GM18951 (cell line): ENCODE data around the gene TNIK.

ENCODE experiments used
- POLR2A ChIP-seq: IDR thresholded peaks from 4 replicates; pipeline ENCODE4 v1.6.1; 2011; ENCODE audit warnings: mild to moderate bottlenecking; ENCODE audit not compliant: insufficient read length, insufficient read depth; ENCODE audit errors: extremely low read depth
- in situ Hi-C: fragments of 300-500 bp; cut with MboI; formaldehyde crosslinking; loops from one replicate; pipeline ENCODE4 v1.12.0; 2022; ENCODE audit warnings: low sequenced_read_pairs, mixed read lengths, inconsistent platforms; ENCODE audit not compliant: unreplicated experiment

The TNIK gene

DNA sequence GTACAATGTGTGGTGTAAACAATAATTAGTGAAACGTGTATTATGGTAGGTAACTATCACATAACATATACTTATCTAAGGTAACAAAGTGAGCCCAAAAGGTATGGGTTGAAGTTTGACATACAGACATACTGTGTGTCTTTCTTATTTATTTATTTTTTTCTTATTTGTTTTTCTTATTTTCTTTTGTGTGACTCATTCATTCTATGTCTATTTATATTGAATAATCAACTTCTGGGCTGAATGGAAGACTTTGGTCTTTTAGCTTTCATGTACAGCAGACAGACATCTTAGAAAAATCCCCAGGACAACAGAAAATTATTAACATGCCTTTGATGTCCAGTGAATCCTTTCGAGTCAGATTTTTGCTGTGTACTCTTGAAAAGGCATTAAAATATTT, 233.4 kb downstream of the TNIK start:
- TF ChIP-seq POLR2A = no peak
- in situ Hi-C loops = no loop called here

DNA sequence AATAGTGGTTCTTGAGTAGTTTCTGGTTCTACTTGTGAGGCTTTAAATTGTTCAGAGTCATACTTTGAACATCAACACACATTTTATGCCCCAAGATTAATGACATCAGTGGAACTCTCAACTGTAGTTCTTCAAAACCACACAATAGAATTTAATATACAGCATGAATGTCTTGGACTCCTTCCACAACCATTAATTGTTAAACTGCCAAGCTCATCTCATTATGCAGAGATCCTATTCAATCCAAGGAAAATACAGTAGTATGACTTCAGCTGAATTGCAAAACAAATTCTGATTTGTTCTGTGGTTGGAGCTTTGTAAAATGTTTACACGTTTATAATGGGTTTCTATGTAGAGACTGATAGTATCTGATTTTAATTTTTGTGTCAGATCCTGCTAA, 234.5 kb downstream of the TNIK start:
- in situ Hi-C loops = no loop called here
- no peak for TF ChIP-seq POLR2A

DNA sequence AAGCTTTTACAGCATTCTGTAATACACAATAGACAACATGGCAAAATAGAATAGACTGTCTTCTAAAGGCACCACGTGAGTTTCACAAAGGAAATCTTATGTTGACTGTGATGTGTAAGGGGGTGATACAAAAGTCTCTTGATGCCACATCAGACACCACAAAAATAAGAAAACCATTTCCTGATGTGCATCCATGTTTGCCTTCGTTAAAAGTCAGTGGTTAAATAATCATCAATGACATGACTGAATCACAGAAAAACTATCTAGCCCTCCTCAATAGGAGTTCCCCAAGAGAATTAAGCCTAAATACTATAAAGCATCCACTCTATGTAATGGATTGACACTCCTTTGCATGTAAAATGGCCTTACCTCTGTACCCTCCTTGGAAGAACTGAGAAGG, 235.0 kb downstream of the TNIK start:
- TF ChIP-seq POLR2A = no peak
- in situ Hi-C loops = no loop called here

DNA sequence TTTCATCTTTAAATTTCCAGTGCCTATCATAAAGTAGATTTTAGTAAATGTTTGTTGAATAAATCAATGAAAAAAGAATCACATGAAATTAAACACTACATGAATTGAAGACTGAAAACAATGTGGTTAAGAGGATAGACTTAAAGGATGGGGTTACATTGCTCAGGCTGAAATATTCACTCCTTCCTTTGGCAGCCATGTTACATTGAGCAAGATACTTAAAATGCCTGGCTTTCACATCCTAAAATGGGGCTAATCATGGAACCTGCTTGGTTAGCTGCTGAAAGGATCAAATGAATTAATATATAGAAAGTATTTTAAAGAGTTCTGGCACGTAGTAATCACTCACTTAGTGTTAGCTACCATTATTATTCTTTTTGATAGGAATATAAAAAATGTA, 236.8 kb downstream of the TNIK start:
- in situ Hi-C loops = no loop called here
- TF ChIP-seq POLR2A = no peak

DNA sequence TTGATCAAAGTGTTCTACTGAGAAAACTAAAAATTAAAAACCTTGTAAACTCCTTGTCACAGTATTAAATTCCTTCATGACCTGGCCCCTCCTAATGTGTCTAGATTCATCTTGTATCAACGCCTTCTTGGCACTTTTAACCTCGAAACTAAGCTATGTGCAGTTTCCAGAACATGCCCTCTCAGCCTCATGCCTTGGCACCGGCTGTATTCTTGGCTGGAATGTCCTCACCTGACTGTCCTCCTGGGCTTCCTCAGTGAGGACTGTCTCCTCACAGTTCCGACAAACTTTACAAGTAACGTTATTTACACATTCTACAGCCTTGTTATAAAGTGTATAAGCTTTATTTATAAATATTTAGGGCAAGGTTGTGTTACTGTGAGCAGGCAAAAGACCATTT, 237.2 kb downstream of the TNIK start:
- in situ Hi-C loops = no loop called here
- TF ChIP-seq POLR2A = no peak

DNA sequence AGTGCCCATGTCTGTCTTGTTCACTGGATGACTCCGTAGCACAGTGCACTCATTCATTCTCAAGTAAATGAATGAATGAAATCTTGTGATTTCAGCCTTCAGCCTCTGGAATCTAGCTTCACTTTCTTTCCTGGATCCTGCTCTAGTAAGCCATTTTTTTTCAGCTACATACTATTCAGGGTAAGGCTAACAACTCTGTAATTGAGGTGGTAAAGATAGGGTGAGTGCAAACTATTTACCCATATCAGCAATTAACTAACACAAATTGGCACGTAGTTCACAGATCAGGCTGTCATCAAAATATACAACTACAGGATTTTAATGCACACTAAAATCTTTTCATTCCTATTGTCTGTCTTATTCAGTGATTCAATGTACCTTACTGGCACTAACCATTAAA, 238.6 kb downstream of the TNIK start:
- in situ Hi-C loops = no loop called here

DNA sequence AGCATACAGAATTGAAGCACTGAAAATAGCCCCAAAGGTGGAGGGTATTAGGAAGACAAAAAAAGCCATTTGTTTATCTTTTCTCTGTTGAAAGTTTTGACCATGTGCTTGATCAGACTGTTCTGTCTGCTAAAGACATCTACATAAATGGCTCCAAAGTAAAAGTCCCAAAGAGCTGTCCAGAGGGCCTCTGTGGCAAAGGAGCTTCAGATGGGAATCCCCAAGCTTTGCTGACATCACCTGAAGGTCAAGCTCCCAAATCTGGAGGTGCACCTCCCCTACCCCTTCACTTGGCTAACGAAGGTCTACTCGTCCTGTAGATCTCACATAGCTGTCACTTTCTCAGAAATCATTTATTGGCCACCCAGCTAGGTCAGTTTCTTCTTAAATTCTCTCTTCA, 239.1 kb downstream of the TNIK start:
- no peak for TF ChIP-seq POLR2A
- in situ Hi-C loops = no loop called here

More for the DNA sequence above, 238.6 kb downstream of the TNIK start:
- TF ChIP-seq POLR2A = no peak

DNA sequence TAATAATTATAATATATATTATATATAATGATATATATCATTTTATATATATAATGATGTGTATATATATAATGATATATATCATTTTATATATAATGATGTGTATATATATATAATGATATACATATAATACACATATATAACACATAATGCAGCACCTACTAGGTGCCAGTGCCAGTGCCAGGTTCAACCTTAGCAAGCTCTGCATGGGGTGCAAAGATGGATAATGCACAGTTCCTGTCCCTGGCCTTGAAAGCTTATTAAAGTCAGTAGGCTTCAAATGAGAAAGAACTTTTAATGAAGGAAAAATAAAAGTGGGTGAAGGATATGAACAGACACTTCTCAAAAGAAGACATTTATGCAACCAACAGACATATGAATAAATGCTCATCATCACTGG, 240.9 kb downstream of the TNIK start:
- no peak for TF ChIP-seq POLR2A
- in situ Hi-C loops = no loop called here

DNA sequence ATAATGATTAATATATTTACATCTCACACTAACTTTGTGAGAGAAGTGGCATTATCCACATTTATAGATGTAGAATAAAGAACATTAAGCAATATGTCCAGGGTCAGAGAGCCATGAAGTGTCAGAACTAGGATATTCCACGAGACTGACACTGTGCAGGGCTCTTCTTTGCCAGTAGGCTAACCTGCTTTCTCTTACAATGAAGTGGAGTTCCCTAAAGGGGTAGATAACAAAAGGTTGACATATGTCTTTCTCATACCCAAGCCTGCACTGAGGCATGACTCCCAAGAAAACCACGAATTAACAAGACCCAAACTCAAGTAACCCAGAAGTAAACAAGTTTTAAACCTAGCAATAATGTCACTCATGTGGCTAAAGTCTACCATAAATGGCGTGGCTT, 242.1 kb downstream of the TNIK start:
- no peak for TF ChIP-seq POLR2A
- in situ Hi-C loops = no loop called here

DNA sequence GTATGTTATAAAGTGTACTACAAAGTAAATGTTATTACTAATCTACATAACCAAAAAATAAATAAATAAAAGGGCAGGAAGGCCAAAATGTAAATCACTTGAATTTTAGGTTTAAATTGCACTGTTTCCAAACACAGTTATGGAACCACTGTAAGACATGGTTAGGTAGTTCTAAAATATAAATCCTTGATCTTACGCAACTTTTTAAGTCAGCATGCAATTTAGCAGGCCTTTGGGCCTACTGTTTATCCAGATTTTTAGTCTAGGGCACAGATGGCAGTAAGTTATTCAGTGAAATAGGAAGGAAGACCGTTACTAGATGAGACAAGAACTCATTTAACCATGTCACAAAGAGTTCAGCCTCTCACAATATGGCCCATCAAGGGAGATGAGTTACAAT, 246.3 kb downstream of the TNIK start:
- TF ChIP-seq POLR2A = no peak
- in situ Hi-C loops = no loop called here

DNA sequence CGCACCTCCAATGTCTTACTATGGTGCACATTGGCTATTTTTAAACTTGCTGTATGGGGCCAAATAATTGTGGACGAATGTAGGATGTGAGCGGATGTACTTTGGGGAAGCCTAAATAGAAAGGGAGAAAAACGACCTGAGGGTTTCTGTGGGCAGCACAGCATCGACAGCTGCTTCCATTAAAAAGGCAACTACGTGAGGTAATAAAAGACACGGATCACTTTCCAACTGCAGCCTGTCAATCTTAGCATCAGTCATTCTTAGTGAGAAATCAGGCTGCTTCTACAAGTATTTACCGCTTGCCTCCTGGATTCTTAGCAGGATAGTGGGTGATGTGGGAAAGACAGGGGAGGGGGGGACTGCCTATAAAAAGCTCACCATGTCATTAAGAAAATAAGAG, 247.0 kb downstream of the TNIK start:
- TF ChIP-seq POLR2A = no peak
- in situ Hi-C loops = no loop called here

DNA sequence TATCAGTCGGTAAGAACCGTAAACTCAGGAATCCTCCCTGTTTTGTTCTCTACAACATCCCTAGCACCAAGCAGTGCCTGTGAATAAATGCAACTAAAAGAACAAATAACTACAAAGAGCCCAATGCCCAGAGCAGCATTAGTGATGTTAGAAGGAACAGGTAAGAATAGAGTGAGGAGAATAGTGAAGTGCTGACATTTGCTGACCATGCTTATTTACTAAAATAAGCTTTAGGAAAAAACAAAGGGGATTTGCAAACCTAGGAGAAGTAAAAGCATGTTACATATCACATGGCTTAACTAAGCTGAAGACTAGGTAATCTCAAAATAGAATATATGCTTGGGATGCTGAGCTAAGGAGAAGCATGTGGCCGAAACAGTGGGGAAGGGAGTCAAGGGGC, 247.6 kb downstream of the TNIK start:
- in situ Hi-C loops = no loop called here
- no peak for TF ChIP-seq POLR2A

DNA sequence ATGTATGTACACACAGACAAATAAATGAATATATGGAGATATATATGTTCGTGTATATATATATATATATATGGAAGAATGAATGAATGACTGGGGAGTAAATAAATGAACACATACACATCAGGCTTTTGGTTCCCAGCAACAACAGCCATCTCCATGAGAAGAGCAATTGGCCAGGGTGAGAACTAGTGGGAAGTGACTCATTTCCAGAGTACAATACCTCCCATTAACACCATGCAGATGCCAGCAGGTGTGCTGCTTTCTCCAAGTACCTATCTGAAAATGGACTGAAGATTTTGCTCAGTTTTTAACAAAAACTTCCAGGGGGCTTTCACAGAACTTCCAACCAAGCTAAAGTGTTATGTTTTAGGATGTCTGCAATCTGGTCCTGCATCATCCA, 253.9 kb downstream of the TNIK start:
- in situ Hi-C loops = no loop called here
- no peak for TF ChIP-seq POLR2A

DNA sequence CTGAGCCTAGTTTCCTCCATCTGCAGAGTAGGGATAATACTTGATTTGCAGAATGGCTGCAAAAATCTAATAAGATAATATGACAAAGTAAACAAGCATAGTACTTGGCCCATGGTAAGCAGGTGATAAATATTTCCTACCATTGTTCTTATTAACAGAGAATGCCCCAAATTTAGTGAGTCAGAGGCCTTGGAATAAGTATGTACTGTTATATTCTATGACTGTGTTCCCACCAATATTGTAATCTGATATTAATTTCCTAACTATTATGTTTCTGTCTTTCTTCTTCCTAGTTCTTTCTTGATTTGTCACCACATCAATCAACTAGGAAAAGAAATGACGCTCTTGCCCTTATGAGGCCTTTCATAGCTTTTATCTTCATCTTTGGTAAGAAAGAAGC, 255.3 kb downstream of the TNIK start:
- TF ChIP-seq POLR2A = no peak
- in situ Hi-C loops = no loop called here

DNA sequence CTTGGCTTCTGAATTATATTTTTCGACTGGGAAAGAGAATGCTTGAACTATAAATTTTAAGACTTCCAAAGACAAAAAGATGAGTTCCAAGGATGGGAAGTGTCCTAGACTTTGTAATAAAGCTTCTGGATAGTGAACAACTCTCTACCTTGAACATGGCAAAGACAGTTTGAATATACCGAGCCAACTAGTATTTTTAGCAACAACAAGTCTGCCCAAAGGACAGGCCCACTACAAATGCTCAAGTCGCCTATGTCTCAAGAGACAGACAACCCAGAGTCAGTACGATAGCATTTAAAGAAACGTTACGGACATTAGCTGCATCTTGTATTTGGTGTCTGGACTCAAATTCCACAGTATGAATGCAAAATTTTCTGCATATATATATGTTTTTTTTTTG, 258.4 kb downstream of the TNIK start:
- in situ Hi-C loops = no loop called here
- no peak for TF ChIP-seq POLR2A
